Hematopoietic multipotent progenitor cell treated with erythropoietin and hydrocortisone succinate and interleukin-3 and kit ligand, for 8 days (in vitro differentiated cells): ENCODE results near the gene TPX2.

ENCODE experiments used
- DNase-seq: peaks from one replicate; pipeline ENCODE4 v3.0.0-alpha.2; 2015

Gene TPX2

DNA sequence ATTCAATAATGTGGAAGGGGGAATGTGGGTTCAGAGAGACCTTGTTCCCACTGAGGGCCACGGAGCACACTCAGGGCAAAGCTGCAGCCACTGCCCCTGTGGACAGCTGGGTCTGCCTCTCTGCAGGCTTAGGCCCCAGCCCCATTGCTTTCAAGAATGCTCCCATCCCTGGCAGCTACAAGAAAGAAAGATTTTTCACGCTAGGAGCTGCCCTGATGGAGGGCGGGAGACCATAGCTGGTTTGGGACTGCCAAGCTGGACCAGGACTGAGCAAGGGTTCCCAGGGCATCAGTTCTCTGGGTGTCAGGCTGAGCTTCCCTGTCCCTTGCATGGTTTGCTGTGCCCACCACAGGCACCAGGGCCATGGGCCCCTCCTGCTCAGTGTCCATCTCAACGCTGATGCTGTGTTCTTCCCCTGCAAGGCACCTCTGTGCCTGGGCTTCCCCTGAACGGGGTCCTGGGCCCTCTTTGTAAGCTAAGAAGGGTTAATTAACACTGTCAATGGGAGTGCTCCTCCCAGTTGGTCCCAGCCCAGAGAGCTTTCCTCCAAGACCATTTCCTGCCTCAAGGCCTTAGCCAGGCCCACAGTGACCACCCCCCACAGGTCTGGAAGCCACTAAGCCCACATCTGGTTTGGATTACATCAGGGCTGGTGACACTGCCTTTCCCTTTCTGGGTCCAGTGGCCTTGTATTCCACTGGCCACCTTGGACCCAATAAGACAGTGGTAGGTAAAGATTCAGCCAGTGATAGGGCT is 97.9 kb downstream of the TPX2 start:
- no peak for DNase-seq

DNA sequence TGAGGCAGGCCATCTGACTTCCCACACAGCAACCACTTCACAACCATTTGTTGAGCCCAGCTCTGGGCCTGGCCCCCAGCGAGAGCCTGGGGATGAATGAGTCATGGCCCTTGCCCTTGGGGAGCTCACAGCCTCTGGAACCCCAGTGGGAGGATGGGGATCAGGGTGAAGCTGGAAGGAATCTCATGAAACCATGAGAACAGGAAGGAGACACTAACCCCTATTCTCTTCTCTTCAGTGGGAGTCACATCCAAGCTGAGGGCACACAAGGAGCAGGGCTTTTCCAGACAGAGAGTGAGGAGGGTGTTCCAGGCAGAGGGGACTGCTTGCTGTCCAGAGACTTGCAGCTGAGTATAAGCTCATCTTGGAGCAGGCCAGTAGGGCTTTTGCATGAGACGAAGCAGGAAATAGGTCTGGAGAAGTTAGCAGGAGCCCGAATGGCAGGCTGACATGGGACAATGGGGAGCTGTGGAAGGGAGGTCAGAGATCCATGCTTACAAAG is 98.9 kb downstream of the TPX2 start:
- no peak for DNase-seq

DNA sequence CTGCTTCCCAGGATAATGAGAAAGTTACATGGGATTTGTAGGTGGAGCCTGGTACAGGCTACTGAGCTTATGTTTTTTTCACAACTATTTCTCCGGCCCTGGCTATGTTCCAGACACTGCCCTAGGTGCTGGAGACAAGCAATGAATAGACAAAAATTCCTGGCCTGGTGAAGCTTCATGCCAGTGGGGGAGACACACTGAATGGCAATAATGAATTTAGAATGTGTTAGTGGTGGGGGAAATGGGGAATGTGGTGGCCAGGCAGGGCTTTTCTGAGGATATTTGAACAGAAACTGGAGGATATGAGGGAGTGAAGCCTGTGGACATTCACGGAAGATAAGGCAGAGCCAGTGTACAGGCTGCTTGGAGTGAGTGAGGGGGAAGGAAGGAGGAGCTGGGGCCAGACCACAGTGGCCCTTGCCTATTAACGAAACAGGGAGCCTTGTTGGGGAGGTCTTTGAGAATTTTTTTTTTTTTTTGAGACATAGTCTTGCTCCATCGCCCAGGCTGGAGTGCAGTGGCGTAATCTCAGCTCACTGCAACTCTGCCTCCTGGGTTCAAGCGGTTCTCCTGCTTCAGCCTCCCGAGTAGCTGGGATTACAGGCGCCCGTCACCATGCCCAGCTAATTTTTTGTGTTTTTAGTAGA is 99.7 kb downstream of the TPX2 start:
- DNase-seq = no peak

DNA sequence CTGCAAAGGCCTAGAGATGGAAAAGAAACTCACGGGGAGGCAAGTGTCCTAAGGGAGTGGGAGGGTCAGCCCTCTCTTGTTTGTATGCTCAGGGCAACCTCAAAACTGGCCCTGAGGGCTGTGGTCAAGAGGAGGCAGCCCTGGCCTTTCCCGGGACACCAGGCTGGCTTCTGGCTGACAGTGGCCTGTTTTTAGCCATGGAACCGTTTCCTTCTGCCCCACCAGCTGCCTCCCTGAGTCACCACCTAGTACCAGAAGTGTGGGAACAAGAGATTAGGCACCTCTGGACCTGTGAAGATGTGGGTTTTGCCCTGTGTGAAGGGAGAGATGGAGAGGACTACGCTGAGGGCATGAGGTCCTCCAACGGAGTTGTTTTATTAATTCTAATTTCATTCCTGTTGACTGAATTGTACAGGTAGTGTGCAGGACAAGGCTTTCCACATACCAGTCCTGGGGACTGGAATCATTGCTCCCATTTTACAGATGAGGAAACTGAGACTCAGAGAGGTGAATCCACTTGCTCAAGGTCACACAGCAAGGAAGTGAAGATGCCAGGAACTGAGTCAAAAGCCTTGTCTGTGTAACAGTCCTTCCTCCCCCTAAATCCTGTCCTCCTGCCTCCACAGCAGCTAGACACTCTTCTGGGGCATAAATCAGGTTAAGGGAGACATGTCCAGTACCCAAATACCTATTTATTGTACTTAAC is 100.8 kb downstream of the TPX2 start:
- no peak for DNase-seq

DNA sequence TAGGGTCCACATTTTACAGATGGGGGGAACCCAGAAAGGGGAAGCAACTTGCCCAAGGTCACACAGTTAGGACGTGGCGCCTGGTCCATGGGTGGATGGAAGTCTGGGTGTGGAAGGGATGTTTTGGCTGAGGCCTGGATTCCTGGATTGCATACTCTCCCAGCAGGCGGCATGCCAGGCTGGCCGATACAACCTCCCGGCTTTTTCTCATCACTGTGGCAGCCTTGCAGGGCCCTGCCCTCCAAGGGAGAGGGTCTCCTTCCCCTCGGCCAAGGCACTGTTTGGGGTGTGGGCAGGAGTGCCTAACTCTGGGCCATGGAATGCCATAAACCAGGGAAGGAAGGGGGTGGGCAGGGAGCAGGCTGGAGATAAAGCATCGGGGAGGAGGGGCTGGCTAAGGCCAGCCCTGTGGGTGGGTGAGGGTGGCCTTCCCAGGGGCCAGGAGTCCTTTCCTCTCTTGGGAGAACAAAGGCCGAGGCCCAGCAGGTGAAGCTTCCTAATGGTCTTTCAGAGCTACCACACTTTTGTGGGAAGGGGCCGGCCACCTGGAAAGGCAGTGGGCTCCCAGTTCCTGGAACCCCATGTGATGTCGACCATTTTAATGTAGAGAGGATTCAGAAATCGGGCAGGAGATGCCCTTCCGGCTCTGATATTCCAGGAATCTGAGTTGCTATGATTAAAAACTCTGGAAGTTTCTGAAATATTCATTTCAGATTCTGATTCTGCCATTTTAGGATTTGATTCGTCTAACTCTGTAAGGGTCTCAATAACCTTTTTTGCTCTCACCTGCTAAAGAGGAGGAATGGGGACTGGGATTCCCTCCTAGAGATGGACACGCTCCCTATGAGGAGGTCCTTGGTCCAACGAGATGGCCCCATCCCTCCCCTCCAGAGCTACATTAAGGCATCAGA is 102.1 kb downstream of the TPX2 start:
- DNase-seq = no peak

DNA sequence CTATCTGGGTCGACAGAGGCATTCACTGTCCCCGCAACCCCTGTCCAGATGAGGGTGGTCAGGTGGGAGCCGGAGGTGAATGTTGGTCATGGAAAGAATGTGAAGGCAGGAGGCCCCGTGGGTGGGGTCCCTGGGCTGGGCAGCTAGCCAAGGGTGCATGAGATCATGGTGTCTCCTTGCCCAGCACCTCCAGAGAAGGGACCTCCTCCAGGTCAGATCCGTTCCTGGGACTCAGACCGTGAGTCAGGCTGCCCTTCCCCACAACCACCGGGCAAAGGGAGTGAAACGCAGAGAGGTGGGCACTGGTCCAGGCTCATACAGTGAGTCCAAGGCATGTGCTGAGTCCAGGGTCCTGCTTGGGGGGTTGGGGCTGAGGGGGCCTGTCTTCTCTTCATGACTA is 102.8 kb downstream of the TPX2 start:
- no peak for DNase-seq

DNA sequence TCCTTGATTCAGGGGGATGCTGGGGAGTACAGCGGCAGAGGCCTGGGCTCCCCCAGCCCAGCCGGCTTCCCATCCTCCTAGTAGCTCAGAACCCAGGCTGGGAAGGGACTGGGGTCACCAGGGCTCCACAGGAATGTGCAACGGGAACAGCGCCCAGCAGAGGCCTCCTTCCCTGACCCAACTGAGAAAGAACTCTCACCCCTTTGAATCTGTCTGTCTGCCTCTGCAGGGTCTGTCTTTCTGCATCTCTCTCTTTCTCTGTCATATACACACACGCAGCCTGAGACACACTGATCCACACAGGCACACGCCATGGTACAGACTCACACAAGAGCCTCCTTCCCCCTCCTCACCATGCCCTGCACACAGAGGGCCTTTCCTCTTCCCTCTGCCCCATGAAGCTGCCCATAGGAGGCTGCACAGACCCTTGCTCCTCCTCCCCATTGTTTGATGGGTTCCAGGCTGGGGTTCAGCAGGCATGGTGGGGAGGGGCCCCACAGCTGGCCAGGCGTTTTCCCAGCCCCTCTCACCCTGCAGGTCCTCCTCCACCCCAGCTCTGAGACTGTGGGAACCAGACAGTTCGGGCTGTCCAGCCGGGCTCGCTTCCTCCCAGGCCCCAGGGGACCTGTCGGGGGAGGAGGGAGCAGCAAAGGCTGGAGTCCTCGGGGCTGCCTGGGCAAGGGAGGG is 103.5 kb downstream of the TPX2 start:
- DNase-seq = no peak

DNA sequence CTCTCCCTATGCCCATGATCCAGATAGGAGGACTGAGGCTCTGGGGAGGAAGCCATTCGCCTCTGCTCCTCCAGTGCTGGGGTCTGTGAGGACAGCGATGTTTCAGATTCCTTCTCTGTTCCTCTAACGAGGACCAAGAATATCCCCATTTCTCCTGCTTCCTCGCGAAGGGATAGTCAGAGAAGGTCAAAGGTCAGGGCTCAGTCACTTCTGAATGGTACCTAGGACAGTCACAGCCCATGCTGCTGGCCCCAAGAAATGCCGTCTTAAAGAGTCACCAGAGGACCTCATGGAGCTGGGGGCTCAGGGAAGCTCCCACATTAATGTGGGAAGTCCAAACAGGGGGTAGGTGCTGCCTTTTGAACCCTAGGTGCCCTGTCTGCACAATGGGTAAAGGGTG is 104.2 kb downstream of the TPX2 start:
- no peak for DNase-seq

DNA sequence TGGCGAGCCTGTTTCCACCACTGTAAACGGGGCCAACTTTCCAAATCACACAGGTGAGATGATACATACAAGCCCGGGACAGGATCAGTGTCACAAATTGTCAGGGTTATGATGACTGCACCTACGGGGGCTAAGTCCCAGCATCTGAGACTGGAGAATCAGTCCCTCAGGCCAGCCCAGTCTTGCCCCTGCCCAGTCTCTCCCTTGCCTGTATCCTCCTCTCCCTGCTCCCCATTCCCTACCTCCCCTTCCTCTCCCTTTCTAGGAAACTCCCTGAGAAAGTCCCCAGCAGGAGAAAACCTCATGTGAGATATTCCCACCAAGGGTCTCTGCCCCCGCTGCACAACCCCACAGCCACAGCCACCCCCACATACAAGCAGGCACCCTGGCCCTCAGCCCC is 104.8 kb downstream of the TPX2 start:
- DNase-seq = no peak

DNA sequence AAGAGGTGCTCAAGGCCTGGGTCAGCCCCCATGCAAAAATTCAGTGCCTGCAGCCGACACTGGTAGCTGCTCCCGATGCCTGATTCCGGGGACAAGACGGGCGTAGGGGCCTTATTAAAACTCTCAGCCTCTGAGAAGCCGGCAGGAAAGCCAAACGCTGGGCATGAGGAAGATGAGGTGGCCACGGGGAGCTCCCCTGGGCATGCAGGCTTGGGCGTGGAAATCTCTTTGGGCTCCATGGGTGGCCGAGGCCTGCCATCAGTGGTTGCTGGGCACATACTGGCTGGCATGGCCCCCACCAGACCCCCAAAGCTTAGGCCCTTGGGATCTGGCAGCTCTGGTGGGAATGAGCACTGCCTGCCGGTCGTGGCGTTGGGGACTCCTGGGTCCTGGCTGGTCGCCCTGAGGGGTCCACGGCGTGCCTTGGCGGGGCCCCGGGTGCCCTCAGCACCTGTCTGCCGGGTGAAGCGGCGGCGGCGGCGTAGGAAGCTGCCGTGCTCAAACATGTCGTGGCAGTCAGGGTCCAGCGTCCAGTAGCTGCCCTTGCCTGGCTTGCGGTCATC is 105.7 kb downstream of the TPX2 start:
- DNase-seq = no peak

DNA sequence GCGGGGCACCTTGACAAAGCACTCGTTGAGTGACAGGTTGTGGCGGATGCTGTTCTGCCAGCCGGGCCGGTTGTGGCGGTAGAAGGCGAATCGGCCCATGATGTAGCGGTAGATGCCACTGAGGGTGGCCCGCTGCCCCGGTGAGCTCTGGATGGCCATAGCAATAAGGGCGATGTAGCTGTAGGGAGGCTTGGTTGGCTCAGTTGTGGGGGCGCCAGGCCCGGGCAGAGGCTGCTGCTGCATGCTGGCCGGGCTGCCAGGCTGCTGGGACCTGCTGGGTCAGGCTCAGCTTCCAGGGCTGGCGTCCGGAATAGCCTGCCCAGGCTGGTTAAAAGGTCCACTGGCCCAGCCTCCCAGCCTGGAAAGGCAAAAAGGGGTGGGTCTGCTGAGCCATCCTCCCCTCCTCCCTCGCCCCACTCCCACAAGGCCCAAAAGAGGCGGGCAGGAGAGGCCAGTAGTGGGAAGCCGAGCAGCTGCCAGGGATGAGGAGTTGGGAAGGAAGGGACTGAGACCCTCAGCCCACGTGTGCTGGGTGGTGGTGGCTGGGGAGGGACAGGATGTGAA is 106.3 kb downstream of the TPX2 start, which contains the start of gene FOXS1:
TSS of gene FOXS1 (minus strand) at position 305 of the 564 bp plus-strand sequence. CDS start at position 243, 62 bp downstream.
- no peak for DNase-seq

DNA sequence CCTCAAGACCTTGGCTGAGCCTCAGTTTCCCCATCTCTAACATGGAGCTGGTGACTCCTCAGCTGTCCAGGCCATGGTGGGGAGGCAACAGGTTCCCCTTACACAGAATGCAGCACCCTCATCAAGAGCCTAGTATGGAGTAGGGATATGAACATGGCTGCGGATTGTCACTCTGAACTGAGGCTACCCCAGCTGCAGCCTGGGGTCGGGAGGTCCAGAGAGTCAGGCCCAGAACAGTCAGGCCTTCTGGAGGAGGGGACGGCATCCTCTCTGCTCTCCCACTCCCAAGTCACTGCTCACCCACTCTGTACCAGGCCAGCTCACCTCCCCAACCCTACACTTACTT is 107.7 kb downstream of the TPX2 start:
- DNase-seq = no peak

DNA sequence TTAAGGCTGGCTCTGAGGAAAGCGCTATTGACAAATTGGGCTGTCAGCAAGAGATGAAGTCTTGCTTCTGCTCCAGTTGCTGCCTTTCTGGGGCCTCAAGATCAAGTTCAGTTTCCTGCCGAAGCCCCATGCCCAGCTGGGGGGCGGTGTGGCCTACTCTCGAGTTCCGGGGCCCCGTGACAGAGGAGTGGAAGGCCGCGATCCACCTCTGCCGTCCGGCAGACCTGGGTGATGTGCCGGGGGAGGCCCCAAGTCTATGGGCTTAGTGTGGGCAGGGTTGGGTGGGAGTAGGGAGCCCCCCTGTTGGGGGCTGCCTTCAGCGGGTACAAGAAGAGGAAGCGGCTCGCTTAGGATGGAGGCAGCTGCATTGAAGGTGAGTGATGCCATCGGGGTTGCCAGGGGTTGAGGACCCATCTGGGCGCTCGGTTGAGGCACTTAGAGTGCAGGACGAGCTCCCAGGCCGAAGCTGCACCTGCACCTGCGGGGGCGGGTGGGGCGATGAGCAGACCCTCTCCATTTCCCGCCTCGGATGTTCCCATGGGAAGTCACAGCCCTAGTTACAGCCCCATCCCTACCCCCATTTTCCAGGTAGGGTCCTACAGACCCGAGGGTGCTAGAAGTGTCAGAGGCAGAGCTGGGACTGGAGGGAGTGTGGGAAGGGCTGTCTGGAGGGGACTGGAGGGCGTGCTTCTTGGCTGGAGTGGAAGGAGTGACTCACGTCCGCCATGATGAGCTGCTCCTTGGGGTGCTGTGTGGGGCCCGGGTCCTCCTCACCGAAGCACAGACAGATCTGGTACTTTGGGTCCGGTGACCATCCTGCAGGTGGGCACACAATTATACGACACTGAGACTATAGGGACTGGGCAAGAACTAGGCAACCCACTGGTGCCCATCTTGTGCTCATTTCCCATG is 109.3 kb downstream of the TPX2 start:
- no peak for DNase-seq

DNA sequence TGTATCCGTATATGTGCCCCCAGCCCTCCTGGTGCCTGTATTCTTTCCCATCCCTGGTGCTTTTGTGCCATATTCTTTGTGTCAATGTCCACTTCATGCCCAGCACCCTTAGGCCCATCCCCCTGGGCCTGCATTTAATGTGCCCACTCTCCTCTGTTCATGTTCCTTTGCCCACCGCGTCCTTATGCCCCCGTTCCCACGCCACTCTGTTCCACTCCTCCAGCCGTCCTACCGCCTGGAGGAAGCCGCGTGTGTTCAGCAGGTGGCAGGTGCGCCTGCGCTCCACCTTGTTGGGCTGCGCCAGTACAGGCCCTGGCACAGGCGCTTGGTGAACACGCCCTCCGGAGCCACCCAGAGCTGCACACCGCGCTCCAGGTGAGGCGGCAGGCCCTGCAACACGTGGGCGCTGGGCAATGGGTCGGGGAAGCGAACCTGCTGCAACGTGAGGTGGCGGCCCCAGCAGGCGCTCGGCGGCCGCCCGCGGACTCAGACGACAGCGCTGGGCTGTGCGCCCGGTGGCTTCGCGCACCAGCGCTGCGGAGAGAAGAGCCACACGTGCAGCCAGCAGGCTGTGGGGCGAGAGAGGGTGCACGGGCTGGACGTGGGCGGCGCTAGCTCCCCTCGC is 110.3 kb downstream of the TPX2 start:
- DNase-seq = no peak
